NCI-H1092 treated with DMSO at 0.1 percent for 48 hours (cell line): ENCODE measurements around the gene SNX32.

Experiments
- DNase-seq: peaks from one replicate; lab custom pipeline; 2025; lab: John Stamatoyannopoulos, UW

Gene SNX32

DNA sequence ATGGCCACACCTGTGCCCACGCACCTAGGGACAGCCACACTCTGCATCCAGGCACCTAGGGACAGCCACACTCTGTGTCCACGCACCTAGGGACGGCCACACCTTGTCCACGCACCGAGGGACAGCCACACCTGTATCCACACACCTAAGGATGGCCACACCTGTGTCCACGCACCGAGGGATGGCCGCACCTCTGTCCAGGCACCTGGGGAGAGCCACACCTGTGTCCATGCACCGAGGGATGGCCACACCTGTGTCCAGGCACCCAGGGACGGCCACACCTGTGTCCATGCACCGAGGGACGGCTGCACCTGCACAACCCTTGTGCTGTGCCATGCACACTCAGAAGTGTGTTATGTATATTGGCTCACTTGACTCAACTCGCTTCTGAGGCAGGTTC lies 36.1 kb upstream of the SNX32 start:
- DNase-seq, result no peak

DNA sequence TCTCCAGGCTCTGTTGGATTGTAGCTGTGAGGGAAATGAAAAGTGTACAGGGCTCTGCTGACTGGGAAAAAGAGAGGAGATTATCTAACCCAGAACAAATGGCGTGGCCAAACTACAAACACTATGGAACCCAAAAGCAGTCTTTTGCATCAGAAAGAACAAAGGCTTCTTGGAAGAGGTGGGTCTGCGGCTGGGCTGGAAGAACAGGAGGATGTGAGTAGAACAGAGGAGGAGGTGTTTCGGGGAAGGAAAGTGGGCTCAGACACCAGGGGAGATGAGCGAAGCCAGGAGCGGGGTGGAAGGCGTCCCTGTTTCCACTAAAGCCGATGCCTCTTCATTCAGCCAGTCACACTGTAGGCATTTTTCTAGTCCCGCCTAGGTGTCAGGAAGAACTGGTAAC lies 34.9 kb upstream of the SNX32 start:
- DNase-seq, result no peak

DNA sequence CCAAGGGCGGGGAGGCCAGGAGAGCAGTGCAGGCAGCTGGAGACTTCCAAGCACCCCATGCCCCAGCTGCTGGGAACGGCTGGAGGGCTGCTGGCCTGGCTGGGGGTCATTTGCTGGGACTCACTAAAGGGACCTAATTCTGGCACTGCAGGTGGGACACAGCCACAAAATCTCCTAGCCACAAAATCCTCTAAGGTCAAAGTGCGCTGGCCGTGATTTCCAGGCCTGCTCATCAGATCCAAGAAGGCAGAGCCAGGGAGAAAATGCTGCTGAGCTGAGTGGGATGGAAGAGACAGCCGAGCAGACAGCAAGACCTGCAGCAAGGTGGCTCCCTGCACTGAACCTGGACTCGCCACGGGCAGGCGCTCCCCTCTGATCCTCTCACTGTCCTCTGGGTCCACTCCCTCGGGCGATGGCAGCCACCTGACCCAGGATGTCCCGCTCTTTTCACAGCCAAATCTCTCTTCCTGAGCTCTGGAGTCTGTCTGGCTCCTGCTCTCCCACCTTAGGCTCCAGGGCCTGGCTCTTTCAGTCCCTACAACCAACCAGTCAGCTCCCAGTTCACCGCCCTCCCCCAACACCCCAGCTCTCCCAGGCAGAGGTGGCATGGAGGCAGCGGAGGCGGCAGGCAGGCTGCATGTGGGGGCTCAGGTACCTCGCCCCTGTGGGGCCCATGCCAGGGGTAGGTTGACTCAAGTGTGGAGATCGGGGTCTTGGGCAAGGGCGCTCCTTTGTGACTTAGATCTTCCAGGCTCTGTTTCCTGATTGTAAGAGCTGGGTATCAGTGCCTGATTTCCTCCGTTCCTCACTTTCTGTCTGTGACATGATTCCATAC lies 32.4 kb upstream of the SNX32 start:
- no peak for DNase-seq

DNA sequence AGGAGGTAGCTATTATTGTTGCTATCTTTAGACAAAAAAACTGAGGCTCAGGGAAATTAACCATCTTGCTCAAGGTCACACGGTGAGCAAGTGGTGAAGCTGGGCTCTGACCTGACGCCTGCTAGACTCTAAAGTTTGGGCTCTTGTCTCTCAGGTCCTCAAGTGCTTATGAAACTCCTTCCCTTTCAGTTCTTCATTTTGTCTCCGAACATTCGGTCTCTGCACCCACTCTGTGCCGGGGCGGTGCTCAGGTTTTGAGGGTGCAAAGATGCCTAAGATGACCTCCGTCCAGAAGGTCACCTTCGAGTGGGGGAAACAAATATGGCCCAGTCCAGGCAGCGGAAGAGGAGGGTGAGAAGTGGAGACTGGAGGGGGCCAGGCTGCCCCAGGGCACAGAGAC lies 30.9 kb upstream of the SNX32 start:
- DNase-seq, result no peak

DNA sequence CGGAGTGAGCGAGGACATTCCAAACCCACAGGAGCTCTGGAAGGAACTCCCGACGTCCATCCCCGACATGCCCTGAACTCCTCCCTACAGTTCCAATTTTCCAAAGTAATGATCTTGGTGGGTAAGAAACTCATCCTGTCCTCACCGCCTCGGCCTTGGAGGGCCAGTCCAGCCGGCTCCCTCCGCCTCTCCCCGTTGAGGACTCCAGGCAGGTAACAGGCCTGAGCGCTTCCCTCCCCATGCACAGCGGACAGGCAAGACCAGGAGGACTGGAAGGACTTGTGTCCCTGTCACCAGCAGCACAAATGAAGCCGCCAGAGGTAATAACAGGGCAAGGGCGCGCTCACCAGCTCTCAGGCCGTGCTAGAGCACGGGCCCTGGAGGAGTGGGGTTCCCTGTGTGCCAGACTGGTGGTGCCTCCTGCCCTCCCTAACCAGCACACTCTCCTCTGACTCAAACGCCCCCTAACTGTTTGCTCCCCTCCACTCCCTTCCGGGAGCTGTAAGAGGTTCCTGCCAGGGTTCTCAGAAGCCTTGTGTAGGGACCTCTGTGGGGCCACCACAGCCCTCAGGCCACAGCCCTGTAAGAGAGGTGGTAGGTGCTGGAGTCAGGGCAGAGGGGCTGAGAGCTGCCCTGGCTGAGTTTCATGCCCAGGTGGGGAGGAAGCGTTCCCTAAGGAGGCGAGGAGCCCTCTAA lies 29.8 kb upstream of the SNX32 start:
- no peak for DNase-seq

DNA sequence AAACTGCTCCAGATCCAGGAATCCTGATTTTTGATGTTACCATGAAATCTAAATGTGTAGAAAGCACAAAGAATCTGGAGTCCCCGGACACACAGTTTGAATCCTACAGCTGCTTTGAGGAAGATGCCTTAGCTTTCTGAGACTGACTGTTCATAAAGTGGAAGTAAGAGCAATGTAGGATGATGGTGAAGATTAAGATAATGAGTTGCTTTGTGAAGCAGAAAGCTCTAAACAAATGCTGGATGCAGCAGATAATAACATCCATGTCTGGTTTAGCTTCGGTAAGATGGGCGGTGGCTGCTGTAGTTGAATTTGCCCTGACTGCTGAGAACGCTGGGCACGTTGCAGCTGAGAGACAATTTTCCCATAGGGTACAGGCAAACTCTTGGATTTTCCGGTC lies 26.8 kb upstream of the SNX32 start:
- no peak for DNase-seq

DNA sequence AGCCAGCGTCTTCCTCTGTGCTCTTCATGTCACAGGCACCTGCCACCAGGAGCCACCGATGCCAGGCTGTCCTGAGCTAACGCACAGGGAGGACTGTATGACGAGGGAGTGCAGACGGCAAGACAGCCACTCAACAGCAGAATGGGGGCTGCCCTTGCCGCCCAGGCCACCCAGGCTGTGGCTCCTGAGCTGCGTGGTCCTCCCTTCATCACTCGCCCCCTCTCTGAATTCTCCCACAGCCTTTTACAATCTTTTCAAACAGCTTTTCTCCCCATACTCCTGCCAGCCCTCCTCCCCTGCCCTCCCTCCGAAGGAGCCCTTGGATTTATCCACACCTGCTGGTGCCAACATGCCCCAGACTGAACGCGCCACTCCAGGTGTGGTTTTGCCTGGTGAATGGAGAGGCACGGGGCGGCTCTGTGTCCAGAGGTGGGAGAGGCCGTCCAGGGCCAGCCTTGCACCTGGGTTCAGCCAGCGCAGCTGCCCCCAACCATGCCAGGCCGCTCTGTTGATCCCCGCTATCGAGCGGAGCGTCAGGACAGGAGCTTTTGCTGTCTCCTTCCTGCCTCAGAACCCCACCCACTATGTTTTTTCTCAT lies 24.9 kb upstream of the SNX32 start:
- DNase-seq, result no peak

DNA sequence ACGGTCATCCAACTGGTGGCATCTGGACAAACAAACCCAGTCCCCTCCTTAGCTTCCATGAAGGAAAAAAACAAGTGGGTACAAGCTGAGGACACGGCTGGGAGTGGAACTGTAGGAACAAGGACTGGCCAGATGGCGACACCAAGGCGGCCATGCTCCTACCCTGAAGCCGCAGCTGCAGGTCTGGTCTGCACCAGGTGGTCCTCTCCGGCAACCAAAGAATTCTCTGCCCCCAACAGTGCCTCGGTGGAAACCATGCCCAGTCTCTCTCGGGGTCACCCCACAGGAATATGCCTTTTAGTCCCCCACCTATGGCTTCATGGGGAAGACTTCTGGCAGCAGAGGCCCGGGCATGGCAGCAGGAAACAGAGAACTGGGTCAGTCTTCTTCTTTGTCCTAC lies 24.3 kb upstream of the SNX32 start:
- DNase-seq, result no peak

DNA sequence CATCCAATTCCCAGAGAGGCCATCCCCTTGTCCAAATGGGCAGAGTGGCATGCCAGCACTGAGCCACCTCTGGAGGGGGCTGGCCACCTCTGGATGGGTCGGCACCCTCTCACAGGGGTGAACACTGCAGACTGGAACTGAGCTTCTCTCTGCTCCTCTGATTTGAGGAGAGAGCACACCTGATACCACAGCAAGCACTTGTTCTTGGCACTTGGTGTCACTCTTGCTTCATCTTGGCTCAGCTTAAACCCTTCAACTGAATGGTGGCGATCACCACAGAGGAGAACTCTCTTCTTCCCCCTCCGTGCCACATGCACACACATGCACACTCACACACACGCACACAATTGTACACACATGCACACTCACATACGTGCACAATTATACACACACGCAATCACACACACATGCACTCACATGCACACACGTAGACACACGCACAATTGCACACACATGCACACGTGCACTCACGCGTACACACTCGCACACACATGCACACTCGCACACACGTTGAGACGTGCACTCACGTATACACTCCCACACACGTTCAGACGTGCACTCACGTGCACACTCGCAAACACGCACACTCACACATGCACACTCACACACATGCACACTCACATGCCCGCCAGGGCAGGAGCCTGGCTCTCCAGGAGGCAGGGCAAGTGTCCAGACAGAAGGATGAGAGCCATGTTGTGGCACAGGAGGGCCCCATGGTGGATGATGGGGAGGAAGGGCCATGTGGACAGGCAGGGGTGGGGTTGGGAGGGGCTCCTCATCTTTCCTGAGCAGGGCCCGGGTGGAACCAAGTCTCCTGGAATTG lies 23.5 kb upstream of the SNX32 start:
- no peak for DNase-seq

DNA sequence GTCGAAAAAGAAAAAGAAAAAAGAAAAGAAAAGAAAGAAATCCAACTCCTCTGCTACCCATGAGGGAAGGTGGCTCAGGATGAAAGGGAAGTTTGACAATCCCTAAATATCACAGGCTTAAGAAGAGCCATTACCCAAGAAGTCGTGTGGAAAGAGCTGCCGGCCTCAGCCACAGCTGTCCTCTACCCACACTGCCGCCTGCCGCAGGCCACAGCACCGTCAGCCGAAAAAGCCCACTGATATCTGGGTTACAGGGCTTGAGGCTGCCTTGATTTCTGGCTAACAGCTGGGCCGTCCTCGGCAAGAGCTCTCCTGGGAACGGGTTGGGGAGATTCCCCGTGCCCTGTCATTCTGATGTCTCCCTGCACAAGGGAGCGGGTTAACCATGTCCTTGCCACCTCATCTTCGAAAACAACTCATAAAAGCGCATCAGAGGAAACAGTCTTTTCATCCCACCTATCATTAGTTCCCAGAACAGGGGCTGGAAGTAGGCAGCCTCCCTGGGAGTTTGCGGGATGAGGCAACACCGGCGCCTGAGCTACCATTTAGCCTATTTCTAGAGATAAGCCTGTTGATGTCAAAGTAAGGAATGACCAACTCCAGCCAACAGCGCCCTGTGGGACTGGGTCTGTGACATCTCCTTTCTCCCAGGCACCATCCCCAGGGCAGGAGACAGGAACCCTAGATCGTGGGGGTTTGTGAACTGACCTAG lies 21.8 kb upstream of the SNX32 start:
- DNase-seq, result no peak

DNA sequence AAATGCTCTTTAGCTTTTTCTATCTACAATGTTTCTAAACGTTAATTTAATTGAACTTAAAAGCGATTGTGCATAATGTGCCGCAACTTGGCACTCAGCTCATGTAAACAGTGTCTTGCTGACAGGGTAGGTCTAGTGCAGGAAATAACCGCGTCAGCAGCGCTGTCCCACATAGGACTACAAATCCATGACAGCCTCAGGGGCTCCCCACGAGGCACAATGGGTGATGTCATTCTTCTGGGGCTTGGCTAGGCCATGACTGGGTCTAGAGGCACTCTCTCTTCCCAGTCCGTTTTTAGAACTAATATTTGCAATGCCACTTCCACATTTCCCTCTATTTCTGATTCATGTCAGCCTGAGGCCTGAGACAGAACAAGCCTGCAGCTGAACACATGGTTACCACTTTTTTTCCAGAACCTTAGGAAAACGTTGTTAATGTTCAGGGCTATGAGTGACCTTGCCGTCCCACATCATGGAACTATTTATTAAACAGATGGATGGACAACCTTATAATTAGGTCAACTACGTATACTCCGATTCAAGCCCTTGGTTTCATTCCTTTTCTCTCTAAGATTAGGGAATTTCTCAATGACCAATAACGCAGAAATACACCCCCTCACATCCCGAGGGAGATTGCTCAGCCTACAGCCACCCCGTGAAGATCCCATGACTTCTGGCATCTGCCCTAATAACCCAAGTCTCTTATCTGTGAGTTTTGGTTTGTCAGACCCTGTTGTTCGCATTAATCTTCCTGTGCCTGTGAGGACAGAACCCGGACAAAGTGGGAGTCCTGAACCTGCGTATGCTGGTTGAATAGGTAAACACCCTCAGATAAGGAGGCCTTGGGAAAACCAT lies 19.4 kb upstream of the SNX32 start:
- DNase-seq, result no peak

DNA sequence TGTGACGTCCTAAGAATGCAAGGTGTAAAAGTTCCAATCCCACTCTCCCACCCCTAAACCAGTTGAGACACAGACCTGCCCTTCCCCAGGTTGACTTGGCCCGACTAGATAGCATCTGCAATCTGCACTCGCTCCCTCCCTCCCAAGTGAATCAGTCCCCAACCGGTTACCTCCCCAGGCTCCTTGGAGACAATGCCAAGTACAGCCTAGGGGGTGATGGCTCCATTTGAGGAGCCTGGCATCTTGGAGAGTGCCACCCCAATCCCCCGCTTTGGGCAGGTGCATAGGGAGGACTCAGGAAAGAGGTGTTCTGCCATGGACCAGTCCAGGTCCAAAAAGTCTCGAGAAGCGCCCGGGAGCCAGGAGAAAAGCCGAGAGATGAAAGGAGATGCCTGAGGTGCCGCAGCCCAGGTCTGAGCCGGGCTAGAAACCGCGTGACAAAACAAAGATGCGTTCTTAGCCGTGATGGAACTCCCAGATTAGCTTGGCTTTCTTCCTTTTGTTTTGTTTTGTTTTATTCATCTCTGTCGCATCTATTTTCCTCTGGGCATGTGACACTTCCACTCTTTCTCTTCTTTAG lies 18.7 kb upstream of the SNX32 start:
- no peak for DNase-seq

DNA sequence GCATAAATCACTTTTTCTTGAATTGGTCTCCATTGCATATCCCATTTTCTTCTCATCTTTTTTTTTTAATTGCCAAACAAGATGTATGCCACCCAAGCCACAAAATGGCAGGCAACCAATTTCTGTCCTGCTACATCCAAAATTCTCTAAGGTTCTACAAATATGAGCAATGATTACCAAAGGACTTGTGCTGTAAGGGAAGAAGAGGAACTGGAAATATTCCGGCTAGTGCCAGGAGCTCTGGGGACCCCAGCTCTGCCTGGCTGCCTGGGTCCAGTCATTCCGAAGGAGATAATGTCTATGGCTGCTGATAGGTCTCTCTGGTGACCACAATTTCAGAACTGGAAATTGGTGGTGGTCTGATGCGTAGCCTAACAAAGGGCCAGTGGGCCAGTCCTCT lies 17.1 kb upstream of the SNX32 start:
- no peak for DNase-seq

DNA sequence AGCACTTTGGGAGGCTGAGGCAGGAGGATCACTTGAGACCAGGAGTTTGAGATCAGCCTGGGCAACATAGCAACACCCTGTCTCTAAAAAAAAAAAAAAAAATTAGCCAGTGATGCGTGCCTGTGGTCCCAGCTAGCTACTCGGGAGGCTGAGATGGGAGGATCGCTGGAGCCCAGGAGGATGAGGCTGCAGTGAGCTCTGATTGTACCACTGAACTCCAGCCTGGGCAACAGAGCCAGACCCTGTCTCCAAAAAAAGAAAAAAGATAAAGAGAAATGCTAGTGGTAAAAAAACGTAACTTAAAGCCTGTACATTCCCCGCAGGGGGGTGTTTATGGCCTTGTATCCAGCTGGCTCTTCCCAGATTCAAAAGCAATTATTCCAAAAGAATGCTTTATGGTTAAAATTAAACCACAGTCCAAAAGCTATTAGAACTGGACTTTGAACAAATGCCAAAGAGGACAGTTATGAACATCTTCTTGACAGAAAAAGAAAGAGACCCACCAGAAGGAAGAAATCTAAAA lies 16.4 kb upstream of the SNX32 start:
- DNase-seq, result no peak

DNA sequence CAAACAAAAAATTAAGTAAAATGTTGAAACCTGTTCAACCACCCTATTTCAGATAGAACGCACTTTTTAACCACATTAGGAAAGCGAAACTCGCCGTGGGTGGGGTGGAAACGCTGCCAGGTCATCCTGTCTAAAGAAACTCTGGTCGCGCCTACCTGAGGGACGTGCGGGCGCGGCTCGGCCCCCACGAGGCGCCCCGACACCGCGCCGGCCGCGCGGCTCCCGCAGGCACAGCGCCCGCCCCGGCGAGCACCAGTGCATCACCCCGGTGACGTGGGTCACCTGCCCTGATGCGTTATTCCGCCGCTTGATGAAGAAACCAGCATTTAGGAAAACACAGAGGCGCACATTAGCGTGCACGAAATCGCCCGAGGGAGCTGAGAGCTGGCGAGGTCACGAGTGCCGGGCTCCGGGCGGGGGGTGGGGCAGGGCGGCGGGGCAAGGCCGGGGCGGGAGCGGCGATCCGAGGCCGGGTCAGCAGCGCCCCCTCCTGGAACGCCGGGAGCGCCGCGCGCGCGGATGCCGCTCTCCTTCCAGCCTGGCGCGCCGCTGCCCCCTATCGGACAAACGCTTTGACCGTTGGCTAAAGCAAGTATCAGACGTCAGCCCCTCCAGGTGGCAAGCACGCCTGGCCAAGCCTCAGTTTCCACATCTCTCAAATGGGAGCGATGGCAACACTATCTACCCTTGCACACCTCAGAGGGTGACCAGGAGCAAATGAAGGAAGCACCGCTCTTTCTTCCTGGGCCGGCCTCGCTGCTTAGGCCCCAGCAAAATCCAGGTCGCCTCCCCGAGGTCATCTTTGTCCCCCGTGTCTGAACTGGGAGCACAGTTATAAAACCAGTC lies 15.7 kb upstream of the SNX32 start:
- DNase-seq, result peak; percentile 91

DNA sequence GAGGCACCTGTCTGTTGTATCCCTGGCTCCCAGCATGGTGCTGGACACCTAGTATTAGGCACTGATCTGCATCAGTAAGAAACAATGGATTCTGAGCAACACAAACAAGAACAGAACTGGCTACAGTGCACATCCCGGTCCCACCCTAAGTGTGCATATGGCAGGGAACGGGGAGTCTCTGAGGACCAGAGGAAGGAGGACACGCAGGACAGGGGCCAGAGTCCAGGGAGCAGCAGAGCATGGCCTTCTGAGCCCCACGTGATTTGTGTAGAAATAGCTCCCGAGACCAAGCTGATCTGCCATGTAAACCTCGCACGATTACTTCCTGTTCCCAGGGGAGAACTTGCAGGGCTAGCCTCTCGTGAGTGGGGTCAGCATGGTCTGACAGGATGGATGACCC lies 12.7 kb upstream of the SNX32 start:
- no peak for DNase-seq

DNA sequence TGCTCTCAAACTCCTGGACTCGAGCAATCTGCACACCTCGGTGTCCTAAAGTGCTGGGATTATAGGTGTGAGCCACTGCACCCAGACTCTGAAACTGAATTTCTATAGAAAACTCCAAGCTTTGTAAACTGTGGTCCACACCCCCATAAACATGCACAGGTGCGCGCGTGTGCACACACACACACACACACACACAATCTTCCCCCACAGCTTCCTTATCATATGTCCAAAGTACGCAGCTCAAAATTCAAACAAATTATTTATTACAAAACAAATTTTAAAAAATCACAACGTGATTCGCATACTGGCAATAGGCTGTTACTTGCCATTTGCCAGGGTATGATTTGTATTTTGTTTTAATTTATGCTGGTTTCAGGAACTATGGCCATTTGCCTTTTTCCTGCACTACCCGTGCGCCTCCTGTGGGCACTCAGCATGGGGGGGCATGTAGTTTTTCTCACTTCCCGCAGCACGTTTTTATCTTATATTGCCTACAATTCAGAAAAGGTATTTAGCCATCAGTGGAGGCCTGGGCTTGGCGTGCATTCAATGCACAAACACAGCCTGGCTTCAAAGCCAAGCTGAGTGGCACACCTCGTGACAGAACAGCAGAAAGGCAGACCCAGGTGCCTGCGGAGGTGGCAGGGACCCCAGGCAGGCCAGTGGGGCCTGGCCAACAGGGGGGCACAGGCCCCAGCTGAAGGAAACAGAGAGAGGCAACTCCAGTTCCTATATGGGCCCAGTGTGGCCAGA lies 10.8 kb upstream of the SNX32 start:
- DNase-seq, result peak; percentile 10

DNA sequence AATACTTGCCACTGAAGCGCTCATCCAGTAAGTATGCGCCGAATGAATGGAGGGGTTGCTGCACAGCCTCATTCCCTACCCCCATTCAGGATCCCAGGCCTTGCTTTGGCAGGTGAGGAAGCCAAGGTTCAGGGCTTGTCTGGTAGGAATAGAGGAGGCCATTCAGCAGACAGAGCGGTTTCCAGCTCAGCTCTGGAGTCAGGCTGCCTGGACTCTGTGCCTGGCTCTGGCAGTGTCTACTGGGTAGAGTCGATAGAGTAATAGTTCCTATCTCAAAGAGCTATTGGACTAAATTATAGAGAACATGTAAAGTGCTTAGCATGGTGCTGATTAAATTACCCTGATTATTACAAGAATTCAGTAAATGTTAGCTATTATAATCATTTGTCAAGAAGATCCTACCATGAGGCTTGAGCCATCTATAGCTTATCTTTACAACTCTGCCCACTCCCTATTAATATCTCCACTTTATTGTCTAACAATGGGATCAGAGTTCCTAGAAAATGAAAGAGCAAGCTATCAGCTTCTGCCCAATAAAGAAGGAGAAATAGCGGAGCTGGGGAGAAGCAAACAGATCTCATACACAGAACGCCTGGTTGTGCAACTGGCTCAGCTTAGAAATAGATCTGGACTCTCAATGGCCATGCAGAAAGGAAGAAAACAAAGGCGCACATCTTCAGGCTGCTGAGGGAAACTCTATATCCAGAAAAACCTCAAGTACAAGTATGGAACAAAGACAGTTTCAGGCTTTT lies 6.6 kb upstream of the SNX32 start:
- DNase-seq, result no peak
